Upper lobe of left lung (tissue), 4 donors: ENCODE measurements around the gene NPC1L1.
A peak's percentile ranks its signal among the peaks of the same experiment; 100 is the strongest.

ENCODE experiments used
- CTCF ChIP-seq, 6 experiments: fragments of 450-650 bp in 4 of 6; fragments of 200-600 bp in 2 of 6; sonication (generic) in 2 of 6; IDR thresholded peaks; one replicate each; pipeline ENCODE4 v1.5.1; 2016 to 2019; ENCODE audit warnings: antibody characterized with exemption in 6 of 6
- EP300 ChIP-seq, 4 donors: sonication (generic); formaldehyde crosslinking; IDR thresholded peaks; one replicate each; pipeline ENCODE4 v1.5.1; 2017; ENCODE audit warnings: antibody characterized with exemption in 4 of 4, control low read depth in 2 of 4
- POLR2A ChIP-seq, 4 donors: fragments of 450-650 bp; IDR thresholded peaks; one replicate each; pipeline ENCODE4 v1.5.1; 2016 to 2017; ENCODE audit warnings: antibody characterized with exemption in 4 of 4, mild to moderate bottlenecking in 2 of 4
- POLR2AphosphoS5 ChIP-seq, 2 donors: sonication (generic); formaldehyde crosslinking; IDR thresholded peaks; one replicate each; pipeline ENCODE4 v1.5.1; 2017; ENCODE audit warnings: antibody characterized with exemption in 2 of 2

- TF ChIP-seq CTCF (IDR thresholded peaks at IDR 0.05) (peak in 2 of 6 experiments; percentile 6 to 21), EP300 (IDR thresholded peaks at IDR 0.05) (no peak), POLR2A (IDR thresholded peaks at IDR 0.05) (peak in 2 of 4 donors; percentile 59 to 73), POLR2AphosphoS5 (IDR thresholded peaks at IDR 0.05) (peak; percentile 53 to 56)
Measured at GRCh38 chr7:44490351-44491200, 50.6 kb downstream of the NPC1L1 start, which contains the start of gene NUDCD3.
